Prostate gland (tissue), 2 donors: ENCODE data around the gene PPP1CB. TPM values are rescaled to one million over a fixed set of nuclear protein-coding genes. Genes with fewer than 3 reads are reported as not detected.
A peak's percentile ranks its signal among the peaks of the same experiment; 100 is the strongest.

Source experiments
- DNase-seq: peaks from one replicate; pipeline ENCODE4 v3.0.0-alpha.2; 2019; ENCODE audit warnings: low spot score
- H3K27ac ChIP-seq, 2 donors: fragments of 200-600 bp; sonication (generic); 2 replicates each; pipeline ENCODE4 v1.5.1; 2017 to 2019
- H3K27me3 ChIP-seq: fragments of 200-600 bp; sonication (generic); replicated peaks from 2 replicates; pipeline ENCODE4 v1.5.1; 2019; ENCODE audit not compliant: insufficient read depth
- H3K36me3 ChIP-seq, 2 donors: fragments of 200-600 bp; sonication (generic); 1 replicate in 1 of 2; 2 replicates in 1 of 2; pipeline versions ENCODE4 v1.5.1 to v1.8.1; 2017 to 2019
- H3K4me1 ChIP-seq: fragments of 200-600 bp; sonication (generic); replicated peaks from 2 replicates; pipeline ENCODE4 v1.5.1; 2019
- H3K4me3 ChIP-seq, 2 donors: fragments of 200-600 bp; sonication (generic); 2 replicates each; pipeline ENCODE4 v1.5.1; 2017 to 2019
- H3K9me3 ChIP-seq: fragments of 200-600 bp; sonication (generic); 2 replicates; pipeline ENCODE4 v1.5.1; 2017
- POLR2A ChIP-seq: fragments of 450-650 bp; IDR thresholded peaks from one replicate; pipeline ENCODE4 v1.6.1; 2016; ENCODE audit warnings: antibody characterized with exemption, mild to moderate bottlenecking
- POLR2AphosphoS5 ChIP-seq: sonication (generic); formaldehyde crosslinking; IDR thresholded peaks from one replicate; pipeline ENCODE4 v1.6.1; 2017; ENCODE audit warnings: antibody characterized with exemption
- WGBS: methylation state at CpG from one replicate; pipeline ENCODE4 v1.1.5; 2018; 5-methylcytosine and 5-hydroxymethylcytosine counted together
- intact Hi-C: fragments of 100-400 bp; cut with DNase I; formaldehyde crosslinking; loops from one replicate; pipeline ENCODE4 v1.14.2; 2022
- total RNA-seq, 2 donors: library from RNA; depleted of rRNA; stranded (reverse); fragments of >200 nt; gene quantifications; one replicate each; pipeline ENCODE4 v1.1.0, GENCODE V29; 2016
- TF ChIP-seq, protein P1 (sequence below), 4 experiments: fragments of 200-600 bp in 2 of 4; fragments of 450-650 bp in 2 of 4; sonication (generic) in 2 of 4; IDR thresholded peaks; 1 replicate in 3 of 4; 2 replicates in 1 of 4; pipeline ENCODE4 v1.5.1; 2016 to 2019; ENCODE audit warnings: antibody characterized with exemption in 4 of 4, mild to moderate bottlenecking in 2 of 4, moderate library complexity in 2 of 4

Gene PPP1CB
- total RNA-seq, 2 donors from 2014 or later = 177 to 260 TPM

GRCh38 chr2:28801726-28802125 is 50.1 kb downstream of the PPP1CB start:
- no peak for DNase-seq
- no peaks in the 10 kb centered on the region for H3K4me1 ChIP-seq
- H3K9me3 ChIP-seq = no peaks in the 10 kb centered on the region
- no peak overlapping the region for H3K27ac ChIP-seq
- no peaks in the 10 kb centered on the region for H3K36me3 ChIP-seq
- no peak overlapping the region for H3K4me3 ChIP-seq
- no peaks in the 10 kb centered on the region for H3K27me3 ChIP-seq
- intact Hi-C loops = no loop called here
- 77% methylated on average over 3 of the region's 3 CpGs for WGBS
- TF ChIP-seq POLR2AphosphoS5 (no peak), POLR2A (no peak)
- TF ChIP-seq, protein P1, sequence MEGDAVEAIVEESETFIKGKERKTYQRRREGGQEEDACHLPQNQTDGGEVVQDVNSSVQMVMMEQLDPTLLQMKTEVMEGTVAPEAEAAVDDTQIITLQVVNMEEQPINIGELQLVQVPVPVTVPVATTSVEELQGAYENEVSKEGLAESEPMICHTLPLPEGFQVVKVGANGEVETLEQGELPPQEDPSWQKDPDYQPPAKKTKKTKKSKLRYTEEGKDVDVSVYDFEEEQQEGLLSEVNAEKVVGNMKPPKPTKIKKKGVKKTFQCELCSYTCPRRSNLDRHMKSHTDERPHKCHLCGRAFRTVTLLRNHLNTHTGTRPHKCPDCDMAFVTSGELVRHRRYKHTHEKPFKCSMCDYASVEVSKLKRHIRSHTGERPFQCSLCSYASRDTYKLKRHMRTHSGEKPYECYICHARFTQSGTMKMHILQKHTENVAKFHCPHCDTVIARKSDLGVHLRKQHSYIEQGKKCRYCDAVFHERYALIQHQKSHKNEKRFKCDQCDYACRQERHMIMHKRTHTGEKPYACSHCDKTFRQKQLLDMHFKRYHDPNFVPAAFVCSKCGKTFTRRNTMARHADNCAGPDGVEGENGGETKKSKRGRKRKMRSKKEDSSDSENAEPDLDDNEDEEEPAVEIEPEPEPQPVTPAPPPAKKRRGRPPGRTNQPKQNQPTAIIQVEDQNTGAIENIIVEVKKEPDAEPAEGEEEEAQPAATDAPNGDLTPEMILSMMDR (IDR thresholded peaks at IDR 0.05) = no peak

- no peaks in the 10 kb centered on the region for H3K9me3 ChIP-seq
- no peaks in the 10 kb centered on the region for H3K27me3 ChIP-seq
- no peaks in the 10 kb centered on the region for H3K4me1 ChIP-seq
- no peak overlapping the region for H3K4me3 ChIP-seq
- WGBS = 32% methylated on average over 4 of the region's 4 CpGs
- H3K36me3 ChIP-seq = no peaks in the 10 kb centered on the region
- TF ChIP-seq POLR2AphosphoS5 = no peak
- TF ChIP-seq, protein P1 (IDR thresholded peaks at IDR 0.05) = no peak
- TF ChIP-seq POLR2A = no peak
- intact Hi-C loops = no loop called here
- DNase-seq = no peak
- no peak overlapping the region for H3K27ac ChIP-seq
These were observed 51.4 kb downstream of the PPP1CB start for GRCh38 chr2:28802975-28803429.

GRCh38 chr2:28809927-28810326 is 58.3 kb downstream of the PPP1CB start:
- 74% methylated on average over 10 of the region's 10 CpGs for WGBS
- H3K36me3 ChIP-seq = no peaks in the 10 kb centered on the region
- peak overlapping the region in 1 of 2 donors; percentile 37 for H3K27ac ChIP-seq
- H3K4me3 ChIP-seq = peak overlapping the region; percentile 30 to 36
- intact Hi-C loops = loop anchor here (5.0 kb wide), 2 partner anchors 218 to 243 kb away; no protein-coding TSS in a partner anchor
- TF ChIP-seq, protein P1 (IDR thresholded peaks at IDR 0.05) = no peak
- TF ChIP-seq POLR2A (no peak), POLR2AphosphoS5 (no peak)
- H3K9me3 ChIP-seq = no peaks in the 10 kb centered on the region
- no peaks in the 10 kb centered on the region for H3K27me3 ChIP-seq
- DNase-seq = no peak
- H3K4me1 ChIP-seq = no peaks in the 10 kb centered on the region

- TF ChIP-seq, protein P1 (IDR thresholded peaks at IDR 0.05) = peak in 1 of 4 experiments; percentile 10
- TF ChIP-seq POLR2AphosphoS5 = no peak
- peak; percentile 61 for DNase-seq
- Histone ChIP-seq H3K27me3 (no peaks in the 10 kb centered on the region), H3K4me3 (peak within 1 kb of the TSS; percentile 30 to 36), H3K4me1 (no peaks in the 10 kb centered on the region), H3K9me3 (no peaks in the 10 kb centered on the region), H3K36me3 (no peaks in the 10 kb centered on the region), H3K27ac (peak within 1 kb of the TSS; percentile 32 to 37)
- intact Hi-C loops = loop anchor here (5.0 kb wide), 1 partner anchor 218 kb away; no protein-coding TSS in a partner anchor
- whole genome bisulfite sequencing = 3% methylated on average over 71 of the region's 97 CpGs
These were observed 59.0 kb downstream of the PPP1CB start, which contains the start of gene SPDYA for GRCh38 chr2:28810384-28811285. SPDYA (plus strand) TSS chr2:28810834; CDS start chr2:28816015, 5,181 bp downstream.
